ENCODE data around the gene AP1S1. TPM values are rescaled to one million over a fixed set of nuclear protein-coding genes. Genes with fewer than 3 reads are reported as not detected.
A peak's percentile ranks its signal among the peaks of the same experiment; 100 is the strongest.

Gene AP1S1
- total and polyA plus RNA-seq, 2 of the 13 experiments (the other 11 are each of a cell fraction or from before 2014, with no cell fraction given) = 57.5 to 68.1 TPM

DNA sequence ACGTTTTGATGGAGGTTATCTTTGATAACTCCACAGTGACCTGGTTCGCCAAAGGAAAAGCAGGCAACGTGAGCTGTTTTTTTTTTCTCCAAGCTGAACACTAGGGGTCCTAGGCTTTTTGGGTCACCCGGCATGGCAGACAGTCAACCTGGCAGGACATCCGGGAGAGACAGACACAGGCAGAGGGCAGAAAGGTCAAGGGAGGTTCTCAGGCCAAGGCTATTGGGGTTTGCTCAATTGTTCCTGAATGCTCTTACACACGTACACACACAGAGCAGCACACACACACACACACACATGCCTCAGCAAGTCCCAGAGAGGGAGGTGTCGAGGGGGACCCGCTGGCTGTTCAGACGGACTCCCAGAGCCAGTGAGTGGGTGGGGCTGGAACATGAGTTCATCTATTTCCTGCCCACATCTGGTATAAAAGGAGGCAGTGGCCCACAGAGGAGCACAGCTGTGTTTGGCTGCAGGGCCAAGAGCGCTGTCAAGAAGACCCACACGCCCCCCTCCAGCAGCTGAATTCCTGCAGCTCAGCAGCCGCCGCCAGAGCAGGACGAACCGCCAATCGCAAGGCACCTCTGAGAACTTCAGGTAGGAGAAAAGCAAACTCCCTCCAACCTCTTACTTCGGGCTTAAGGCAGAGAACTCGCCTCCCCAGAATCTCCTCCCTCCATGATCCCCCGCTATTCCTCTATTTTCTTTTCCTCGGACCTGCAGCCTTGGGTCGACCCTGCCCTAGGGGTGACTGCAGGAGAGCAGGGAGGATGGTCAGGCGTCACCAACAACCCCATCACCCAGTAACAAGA, 27.4 kb upstream of the AP1S1 start, which contains the start of gene SERPINE1 (continued):
- TF ChIP-seq, protein P1, sequence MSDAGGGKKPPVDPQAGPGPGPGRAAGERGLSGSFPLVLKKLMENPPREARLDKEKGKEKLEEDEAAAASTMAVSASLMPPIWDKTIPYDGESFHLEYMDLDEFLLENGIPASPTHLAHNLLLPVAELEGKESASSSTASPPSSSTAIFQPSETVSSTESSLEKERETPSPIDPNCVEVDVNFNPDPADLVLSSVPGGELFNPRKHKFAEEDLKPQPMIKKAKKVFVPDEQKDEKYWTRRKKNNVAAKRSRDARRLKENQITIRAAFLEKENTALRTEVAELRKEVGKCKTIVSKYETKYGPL (CRISPR knock-in tag; IDR thresholded peaks at IDR 0.05) = no peak
- TF ChIP-seq ZNF432 (CRISPR knock-in tag; IDR thresholded peaks at IDR 0.05; ENCODE audit: borderline replicate concordance) = no peak
- TF ChIP-seq ZNF788 (CRISPR knock-in tag; IDR thresholded peaks at IDR 0.05; ENCODE audit: borderline replicate concordance) = peak; percentile 83; the same call in 1 of the 2 replicates
- peak; percentile 59 for TF ChIP-seq ATF1 (CRISPR knock-in tag; IDR thresholded peaks at IDR 0.05)
- TF ChIP-seq NAIF1 (CRISPR knock-in tag; IDR thresholded peaks at IDR 0.05; ENCODE audit: borderline replicate concordance) = no peak
- peak; percentile 42; the same call in 1 of the 2 replicates for TF ChIP-seq SMC3 (IDR thresholded peaks at IDR 0.05; ENCODE audit: low read length)
- TF ChIP-seq ISX (CRISPR knock-in tag; conservative IDR thresholded peaks at IDR 0.05) = no peak
- TF ChIP-seq ZNF260 (CRISPR knock-in tag; IDR thresholded peaks at IDR 0.05; ENCODE audit: borderline replicate concordance, low read depth) = no peak
- TF ChIP-seq ARNTL (CRISPR knock-in tag; IDR thresholded peaks at IDR 0.05) = peak; percentile 98
- TF ChIP-seq ZNF317 (CRISPR knock-in tag; IDR thresholded peaks at IDR 0.05) = peak; percentile 72; the same call in 1 of the 2 replicates
- TF ChIP-seq RAD21 (CRISPR knock-in tag; IDR thresholded peaks at IDR 0.05) = peak; percentile 26; the same call in 1 of the 2 replicates
- TF ChIP-seq, protein P2, sequence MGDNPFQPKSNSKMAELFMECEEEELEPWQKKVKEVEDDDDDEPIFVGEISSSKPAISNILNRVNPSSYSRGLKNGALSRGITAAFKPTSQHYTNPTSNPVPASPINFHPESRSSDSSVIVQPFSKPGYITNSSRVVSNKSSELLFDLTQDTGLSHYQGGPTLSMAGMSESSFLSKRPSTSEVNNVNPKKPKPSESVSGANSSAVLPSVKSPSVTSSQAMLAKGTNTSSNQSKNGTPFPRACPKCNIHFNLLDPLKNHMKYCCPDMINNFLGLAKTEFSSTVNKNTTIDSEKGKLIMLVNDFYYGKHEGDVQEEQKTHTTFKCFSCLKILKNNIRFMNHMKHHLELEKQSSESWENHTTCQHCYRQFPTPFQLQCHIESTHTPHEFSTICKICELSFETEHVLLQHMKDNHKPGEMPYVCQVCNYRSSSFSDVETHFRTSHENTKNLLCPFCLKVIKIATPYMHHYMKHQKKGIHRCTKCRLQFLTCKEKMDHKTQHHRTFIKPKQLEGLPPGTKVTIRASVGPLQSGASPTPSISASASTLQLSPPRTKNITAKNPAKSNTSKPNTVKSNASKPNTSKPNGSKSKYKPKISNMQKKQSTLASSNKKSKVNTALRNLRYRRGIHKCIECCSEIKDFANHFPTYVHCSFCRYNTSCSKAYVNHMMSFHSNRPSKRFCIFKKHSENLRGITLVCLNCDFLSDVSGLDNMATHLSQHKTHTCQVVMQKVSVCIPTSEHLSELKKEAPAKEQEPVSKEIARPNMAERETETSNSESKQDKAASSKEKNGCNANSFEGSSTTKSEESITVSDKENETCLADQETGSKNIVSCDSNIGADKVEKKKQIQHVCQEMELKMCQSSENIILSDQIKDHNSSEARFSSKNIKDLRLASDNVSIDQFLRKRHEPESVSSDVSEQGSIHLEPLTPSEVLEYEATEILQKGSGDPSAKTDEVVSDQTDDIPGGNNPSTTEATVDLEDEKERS (CRISPR knock-in tag; IDR thresholded peaks at IDR 0.05) = peak; percentile 90; the same call in 1 of the 2 replicates
- TF ChIP-seq ZNF101 (CRISPR knock-in tag; IDR thresholded peaks at IDR 0.05; ENCODE audit: borderline replicate concordance, low read depth) = no peak; the same call in 1 of the 2 replicates
- TF ChIP-seq KDM3A (CRISPR knock-in tag; IDR thresholded peaks at IDR 0.05; ENCODE audit: low read depth) = no peak
- TF ChIP-seq ZNF441 (CRISPR knock-in tag; IDR thresholded peaks at IDR 0.05; ENCODE audit: borderline replicate concordance) = 0 out of 2 replicates have a peak, but pooled peaks have one; percentile 4
- TF ChIP-seq, protein P3, sequence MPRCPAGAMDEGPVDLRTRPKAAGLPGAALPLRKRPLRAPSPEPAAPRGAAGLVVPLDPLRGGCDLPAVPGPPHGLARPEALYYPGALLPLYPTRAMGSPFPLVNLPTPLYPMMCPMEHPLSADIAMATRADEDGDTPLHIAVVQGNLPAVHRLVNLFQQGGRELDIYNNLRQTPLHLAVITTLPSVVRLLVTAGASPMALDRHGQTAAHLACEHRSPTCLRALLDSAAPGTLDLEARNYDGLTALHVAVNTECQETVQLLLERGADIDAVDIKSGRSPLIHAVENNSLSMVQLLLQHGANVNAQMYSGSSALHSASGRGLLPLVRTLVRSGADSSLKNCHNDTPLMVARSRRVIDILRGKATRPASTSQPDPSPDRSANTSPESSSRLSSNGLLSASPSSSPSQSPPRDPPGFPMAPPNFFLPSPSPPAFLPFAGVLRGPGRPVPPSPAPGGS (CRISPR knock-in tag; IDR thresholded peaks at IDR 0.05) = no peak; the same call in 1 of the 2 replicates
- no peak; the same call in none of the 2 replicates for TF ChIP-seq MYC (CRISPR knock-in tag; IDR thresholded peaks at IDR 0.05; ENCODE audit: borderline replicate concordance)
- TF ChIP-seq ZMYM4 (CRISPR knock-in tag; IDR thresholded peaks at IDR 0.05) = peak; percentile 80
- TF ChIP-seq, protein P4, sequence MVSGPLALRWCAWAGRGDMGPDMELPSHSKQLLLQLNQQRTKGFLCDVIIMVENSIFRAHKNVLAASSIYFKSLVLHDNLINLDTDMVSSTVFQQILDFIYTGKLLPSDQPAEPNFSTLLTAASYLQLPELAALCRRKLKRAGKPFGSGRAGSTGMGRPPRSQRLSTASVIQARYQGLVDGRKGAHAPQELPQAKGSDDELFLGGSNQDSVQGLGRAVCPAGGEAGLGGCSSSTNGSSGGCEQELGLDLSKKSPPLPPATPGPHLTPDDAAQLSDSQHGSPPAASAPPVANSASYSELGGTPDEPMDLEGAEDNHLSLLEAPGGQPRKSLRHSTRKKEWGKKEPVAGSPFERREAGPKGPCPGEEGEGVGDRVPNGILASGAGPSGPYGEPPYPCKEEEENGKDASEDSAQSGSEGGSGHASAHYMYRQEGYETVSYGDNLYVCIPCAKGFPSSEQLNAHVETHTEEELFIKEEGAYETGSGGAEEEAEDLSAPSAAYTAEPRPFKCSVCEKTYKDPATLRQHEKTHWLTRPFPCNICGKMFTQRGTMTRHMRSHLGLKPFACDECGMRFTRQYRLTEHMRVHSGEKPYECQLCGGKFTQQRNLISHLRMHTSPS (CRISPR knock-in tag; IDR thresholded peaks at IDR 0.05; ENCODE audit: low read depth) = peak; percentile 83; the same call in 1 of the 2 replicates
- TF ChIP-seq ZNF569 (CRISPR knock-in tag; IDR thresholded peaks at IDR 0.05; ENCODE audit: borderline replicate concordance) = no peak; the same call in 1 of the 2 replicates
- TF ChIP-seq ZNF672 (CRISPR knock-in tag; IDR thresholded peaks at IDR 0.05) = no peak

Data from HepG2 (cell line).